Medulla oblongata (tissue), 1 donor: ENCODE measurements around the gene NBPF14.
"Not testable (repeated sequence)": the region's sequence is repeated elsewhere in the genome, so short reads cannot be mapped to it uniquely, and the experiment has no call there.

ENCODE experiments used
- DNase-seq: peaks from one replicate; pipeline ENCODE4 v3.0.0-alpha.2; 2015; ENCODE audit errors: extremely low spot score

Gene NBPF14

GRCh38 chr1:148595911-148596310 lies at the start of gene NBPF14:
Gene NBPF14 (minus strand): TSS chr1:148596011. CDS start chr1:148595717, 294 bp downstream.
- not testable (repeated sequence) for DNase-seq

- DNase-seq, result not testable (repeated sequence)
Observed at GRCh38 chr1:148625451-148625850, 29.6 kb upstream of the NBPF14 start.

- not testable (repeated sequence) for DNase-seq
Observed at GRCh38 chr1:148618216-148618615, 22.4 kb upstream of the NBPF14 start.

GRCh38 chr1:148605266-148605665 lies 9.5 kb upstream of the NBPF14 start:
- not testable (repeated sequence) for DNase-seq

GRCh38 chr1:148595360-148595759 lies 451 bp downstream of the NBPF14 start:
- DNase-seq, result not testable (repeated sequence)

- not testable (repeated sequence) for DNase-seq
Observed at GRCh38 chr1:148591098-148591497, 4.7 kb downstream of the NBPF14 start.

GRCh38 chr1:148532158-148532557 lies 63.7 kb downstream of the NBPF14 start:
- not testable (repeated sequence) for DNase-seq

GRCh38 chr1:148529101-148529567 lies 66.7 kb downstream of the NBPF14 start:
- DNase-seq, result peak; percentile 1

GRCh38 chr1:148528591-148528990 lies 67.2 kb downstream of the NBPF14 start:
- DNase-seq, result not testable (repeated sequence)

GRCh38 chr1:148526587-148526986 lies 69.2 kb downstream of the NBPF14 start:
- DNase-seq, result not testable (repeated sequence)

- not testable (repeated sequence) for DNase-seq
Observed at GRCh38 chr1:148523205-148524144, 72.3 kb downstream of the NBPF14 start.

GRCh38 chr1:148522561-148523204 lies 73.1 kb downstream of the NBPF14 start:
- DNase-seq, result peak; percentile 96

- DNase-seq, result peak; percentile 84
Observed at GRCh38 chr1:148522072-148522471, 73.7 kb downstream of the NBPF14 start.

GRCh38 chr1:148514310-148514709 lies 81.5 kb downstream of the NBPF14 start:
- not testable (repeated sequence) for DNase-seq

GRCh38 chr1:148512571-148513184 lies 83.1 kb downstream of the NBPF14 start:
- DNase-seq, result not testable (repeated sequence)

GRCh38 chr1:148493933-148494332 lies 101.9 kb downstream of the NBPF14 start:
- DNase-seq, result not testable (repeated sequence)

GRCh38 chr1:148483029-148483428 lies 112.8 kb downstream of the NBPF14 start, which contains the start of gene PPIAL4G:
Gene PPIAL4G (minus strand): TSS chr1:148483302. CDS start chr1:148483252, 50 bp downstream.
- not testable (repeated sequence) for DNase-seq
